Smooth muscle cell of the umbilical artery (primary cell): Measurements from ENCODE around the gene EVPLL. TPM values are rescaled to one million over a fixed set of nuclear protein-coding genes. Genes with fewer than 3 reads are reported as not detected.

Source experiments
- total RNA-seq: library from RNA; depleted of rRNA; stranded (reverse); fragments of >200 nt; gene quantifications from 2 replicates; pipeline ENCODE4 v1.2.3, GENCODE V29; 2014

Gene EVPLL
- total RNA-seq = not detected in 2 replicates

DNA sequence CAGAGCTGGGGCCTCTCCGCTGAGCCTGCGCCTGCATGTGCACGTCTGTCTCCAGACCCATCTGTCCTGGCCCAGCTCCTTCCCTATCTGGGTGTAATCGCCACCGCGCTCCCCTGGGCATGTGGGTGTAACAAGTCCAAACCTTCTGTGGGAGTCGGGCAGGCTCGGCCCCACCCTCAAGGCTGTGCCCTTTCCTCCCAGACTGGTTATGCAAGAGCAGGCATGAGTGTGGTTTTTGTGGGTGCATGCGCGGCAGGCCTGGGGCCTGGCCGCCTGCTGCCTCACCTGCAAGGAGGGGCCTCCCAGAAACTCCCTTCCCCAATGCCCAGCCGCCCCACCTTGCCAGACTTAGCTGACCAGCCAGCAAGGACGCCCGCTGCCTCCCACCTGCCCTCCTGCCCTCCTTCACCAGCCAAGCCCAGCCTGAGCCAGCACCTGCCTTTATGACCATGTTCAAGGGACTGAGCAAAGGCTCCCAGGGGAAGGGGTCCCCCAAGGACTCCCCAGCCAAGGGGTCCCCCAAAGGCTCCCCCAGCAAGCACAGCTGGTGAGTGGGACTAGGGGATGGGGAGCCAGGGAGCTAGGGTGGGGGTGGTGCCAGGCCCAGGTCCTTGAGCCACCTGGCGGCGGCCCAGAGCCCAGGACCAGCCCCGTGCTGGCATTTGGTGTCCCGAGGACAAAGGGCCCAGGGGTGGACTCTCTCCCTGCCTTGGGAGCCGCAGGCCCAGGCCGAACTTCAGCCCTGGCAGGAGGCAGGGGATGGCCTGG is at the start of gene EVPLL:
Gene EVPLL, plus strand, starts transcription at position 342 of the 768 bp plus-strand sequence. CDS start 3,160 bp downstream, outside the sequence.

DNA sequence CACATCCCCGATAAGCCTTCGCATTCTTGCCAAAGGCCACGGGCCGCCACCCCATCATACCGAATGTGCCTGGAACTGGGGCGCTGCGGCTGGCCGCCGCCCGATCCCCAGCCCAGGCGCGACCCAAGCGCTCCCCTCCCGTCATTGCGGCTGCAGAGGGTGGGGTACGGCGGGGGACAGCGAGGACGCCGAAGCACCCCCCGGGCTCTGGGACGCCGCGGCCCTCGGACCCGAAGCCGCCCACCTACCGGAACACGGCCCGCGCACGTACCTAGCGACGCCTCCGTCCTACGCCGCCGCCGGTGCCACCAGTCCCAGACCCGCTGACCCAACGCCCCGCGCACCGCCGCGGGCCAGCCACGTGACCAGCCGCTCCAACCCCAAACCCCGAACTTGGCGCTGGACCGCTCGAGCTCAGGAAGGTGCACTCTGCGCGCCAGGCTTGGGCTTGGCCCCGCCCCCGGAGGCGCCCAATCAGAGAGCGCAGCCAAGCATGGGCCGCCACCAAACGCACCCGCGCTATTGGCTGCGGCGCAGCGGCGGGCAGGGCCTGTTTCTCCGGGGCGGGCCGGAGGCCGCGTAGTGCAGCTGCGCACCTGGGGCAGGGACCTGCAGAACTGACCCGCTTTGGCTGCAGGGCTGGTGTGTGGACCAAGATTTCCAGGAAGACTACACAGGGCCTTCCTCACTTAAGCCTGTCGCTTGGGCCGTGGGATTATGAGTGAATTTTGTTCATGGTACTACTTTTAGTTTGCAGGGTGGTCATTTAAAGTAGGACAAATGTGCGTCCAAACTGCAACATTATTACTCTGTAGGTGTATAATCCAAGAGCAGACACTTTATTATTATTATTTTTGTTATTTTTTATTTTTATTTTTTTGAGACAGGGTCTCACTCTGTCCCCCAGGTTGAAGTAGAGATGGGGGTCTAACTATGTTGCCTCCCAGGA is 14.2 kb upstream of the EVPLL start, which contains the start of gene SHMT1:
Gene SHMT1, minus strand, starts transcription at position 450 of the 949 bp plus-strand sequence. CDS start 7,569 bp downstream, outside the sequence.

Other genes starting within 250 kb of the EVPLL start
- gene ALKBH5, start 193.9 kb upstream of the EVPLL start, total RNA-seq = 129 TPM in 2 replicates
- 49.6 and 50.1 TPM in 2 replicates for gene LLGL1, start 152.1 kb upstream of the EVPLL start, total RNA-seq
- 175 and 363 TPM in 2 replicates for gene FLII, start 119.0 kb upstream of the EVPLL start, total RNA-seq
- gene MIEF2, start 117.1 kb upstream of the EVPLL start, total RNA-seq = 19.9 and 20.5 TPM in 2 replicates
- 26.4 and 33.2 TPM in 2 replicates for gene TOP3A, start 62.8 kb upstream of the EVPLL start, total RNA-seq
- 18.1 and 28.1 TPM in 2 replicates for gene SMCR8, start 62.5 kb upstream of the EVPLL start, total RNA-seq
- gene SHMT1, start 14.2 kb upstream of the EVPLL start, total RNA-seq = 3.9 and 6.8 TPM in 2 replicates
- gene LGALS9C, start 99.0 kb downstream of the EVPLL start, total RNA-seq = not detected in 2 replicates